SK-N-SH treated with all-trans-retinoic acid at 6 μM for 48 hours (cell line): ENCODE results near the gene ATP10B.

Experiments used
- ATAC-seq: fragments of 200-7000 bp; cut with Tn5 transposase; 3 replicates; pipeline ENCODE4 v1.9.1; 2020; ENCODE audit warnings: mild to moderate bottlenecking, moderate library complexity
- ARNTL ChIP-seq: fragments of 450-650 bp; formaldehyde crosslinking; IDR thresholded peaks from 2 replicates; pipeline ENCODE4 v1.5.0; 2020; ENCODE audit warnings: low read depth, mild to moderate bottlenecking, moderate library complexity, borderline replicate concordance
- BACH2 ChIP-seq: fragments of 250-450 bp; sonication (Bioruptor Pico); IDR thresholded peaks from 2 replicates; pipeline ENCODE4 v1.9.0; 2021; ENCODE audit warnings: mild to moderate bottlenecking, borderline replicate concordance
- CSDC2 ChIP-seq: fragments of 250-450 bp; sonication (Bioruptor Pico); IDR thresholded peaks from 2 replicates; pipeline ENCODE4 v1.5.0; 2020; ENCODE audit warnings: mild to moderate bottlenecking, moderate library complexity
- ESRRG ChIP-seq: fragments of 250-450 bp; sonication (Bioruptor Pico); IDR thresholded peaks from 2 replicates; pipeline ENCODE4 v1.6.1; 2021; ENCODE audit warnings: mild to moderate bottlenecking
- GLIS3 ChIP-seq: fragments of 250-450 bp; sonication (Bioruptor Pico); IDR thresholded peaks from 2 replicates; pipeline ENCODE4 v1.5.0; 2020; ENCODE audit warnings: mild to moderate bottlenecking, moderate library complexity
- ISL1 ChIP-seq: fragments of 250-450 bp; sonication (Bioruptor Pico); IDR thresholded peaks from 2 replicates; pipeline ENCODE4 v2.1.2; 2022; ENCODE audit warnings: mild to moderate bottlenecking, moderate library complexity
- OSR1 ChIP-seq: fragments of 250-450 bp; sonication (Bioruptor Pico); IDR thresholded peaks from 2 replicates; pipeline ENCODE4 v1.8.0; 2022; ENCODE audit warnings: moderate library complexity, mild to moderate bottlenecking, inconsistent platforms
- PPARA ChIP-seq: fragments of 250-450 bp; sonication (Bioruptor Pico); IDR thresholded peaks from 2 replicates; pipeline ENCODE4 v1.5.0; 2020; ENCODE audit warnings: mild to moderate bottlenecking, borderline replicate concordance
- RARB ChIP-seq: fragments of 250-450 bp; sonication (Bioruptor Pico); IDR thresholded peaks from 2 replicates; pipeline ENCODE4 v1.8.0; 2021; ENCODE audit warnings: mild to moderate bottlenecking, moderate library complexity
- SNAI2 ChIP-seq: fragments of 250-450 bp; sonication (Bioruptor Pico); IDR thresholded peaks from 2 replicates; pipeline ENCODE4 v1.5.0; 2020; ENCODE audit warnings: mild to moderate bottlenecking, moderate library complexity
- TCF4 ChIP-seq: fragments of 250-450 bp; sonication (Bioruptor Pico); IDR thresholded peaks from 2 replicates; pipeline ENCODE4 v1.8.0; 2021; ENCODE audit warnings: mild to moderate bottlenecking, moderate library complexity, borderline replicate concordance
- TOX ChIP-seq: fragments of 250-450 bp; sonication (Bioruptor Pico); IDR thresholded peaks from 2 replicates; pipeline ENCODE4 v1.8.0; 2021; ENCODE audit warnings: mild to moderate bottlenecking, moderate library complexity, borderline replicate concordance
- ZC3H10 ChIP-seq: fragments of 250-450 bp; sonication (Bioruptor Pico); IDR thresholded peaks from 2 replicates; pipeline ENCODE4 v1.5.1; 2021; ENCODE audit warnings: mild to moderate bottlenecking, moderate library complexity
- ZFP3 ChIP-seq: fragments of 250-450 bp; sonication (Bioruptor Pico); IDR thresholded peaks from 2 replicates; pipeline ENCODE4 v1.5.0; 2020; ENCODE audit warnings: mild to moderate bottlenecking, moderate library complexity
- ZFP30 ChIP-seq: fragments of 450-650 bp; formaldehyde crosslinking; IDR thresholded peaks from 2 replicates; pipeline ENCODE4 v1.5.0; 2022; ENCODE audit warnings: mild to moderate bottlenecking, moderate library complexity
- ZNF565 ChIP-seq: fragments of 450-650 bp; formaldehyde crosslinking; conservative IDR thresholded peaks from 2 replicates; pipeline ENCODE4 v1.5.0; 2020; ENCODE audit warnings: low read depth, mild to moderate bottlenecking, moderate library complexity
- ZNF70 ChIP-seq: fragments of 450-650 bp; formaldehyde crosslinking; IDR thresholded peaks from 2 replicates; pipeline ENCODE4 v1.5.0; 2020; ENCODE audit warnings: mild to moderate bottlenecking, moderate library complexity
- ZNF8 ChIP-seq: fragments of 450-650 bp; formaldehyde crosslinking; IDR thresholded peaks from 2 replicates; pipeline ENCODE4 v1.5.0; 2020; ENCODE audit warnings: mild to moderate bottlenecking, moderate library complexity
- TF ChIP-seq, protein P1 (sequence below): fragments of 250-450 bp; sonication (Bioruptor Pico); IDR thresholded peaks from 2 replicates; pipeline ENCODE4 v1.8.0; 2021; ENCODE audit warnings: low read depth, mild to moderate bottlenecking, moderate library complexity, borderline replicate concordance
- TF ChIP-seq, protein P2 (sequence below): fragments of 250-450 bp; sonication (Bioruptor Pico); IDR thresholded peaks from 2 replicates; pipeline ENCODE4 v1.5.1; 2021; ENCODE audit warnings: mild to moderate bottlenecking, moderate library complexity
- TF ChIP-seq, protein P3 (sequence below): fragments of 250-450 bp; sonication (Bioruptor Pico); IDR thresholded peaks from 2 replicates; pipeline ENCODE4 v1.5.1; 2020; ENCODE audit warnings: low read depth, mild to moderate bottlenecking, moderate library complexity
- TF ChIP-seq, protein P4 (sequence below): fragments of 250-450 bp; sonication (Bioruptor Pico); IDR thresholded peaks from 2 replicates; pipeline ENCODE4 v1.5.0; 2020; ENCODE audit warnings: mild to moderate bottlenecking, moderate library complexity
- TF ChIP-seq, protein P5 (sequence below): fragments of 250-450 bp; sonication (Bioruptor Pico); IDR thresholded peaks from 2 replicates; pipeline ENCODE4 v1.8.0; 2020; ENCODE audit warnings: mild to moderate bottlenecking, moderate library complexity, borderline replicate concordance

Gene ATP10B

DNA sequence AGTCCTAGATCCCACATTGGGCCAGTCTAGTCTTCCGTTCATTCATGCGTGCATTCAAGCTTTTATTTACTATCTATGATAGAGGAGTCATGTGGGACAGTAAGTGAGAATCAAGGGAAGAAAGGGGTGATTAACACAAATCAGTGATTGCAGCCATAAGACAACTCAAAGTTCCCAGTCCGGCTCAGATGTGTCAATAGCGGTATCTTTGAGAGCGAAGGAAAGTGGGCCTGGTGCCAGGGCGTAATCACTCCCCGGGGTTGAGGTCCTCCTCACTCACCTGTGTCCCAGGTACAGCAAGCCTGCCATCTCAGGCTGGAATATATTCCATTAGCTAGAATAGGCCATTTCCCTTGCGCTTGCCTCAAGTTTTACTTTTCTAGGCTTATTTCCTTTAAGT, 196.3 kb downstream of the ATP10B start:
- ATAC-seq, result no peak
- TF ChIP-seq ZC3H10 (CRISPR knock-in tag) (no peak), ISL1 (CRISPR knock-in tag) (no peak), ZNF70 (no peak), BACH2 (CRISPR knock-in tag) (no peak), PPARA (CRISPR knock-in tag) (no peak)

DNA sequence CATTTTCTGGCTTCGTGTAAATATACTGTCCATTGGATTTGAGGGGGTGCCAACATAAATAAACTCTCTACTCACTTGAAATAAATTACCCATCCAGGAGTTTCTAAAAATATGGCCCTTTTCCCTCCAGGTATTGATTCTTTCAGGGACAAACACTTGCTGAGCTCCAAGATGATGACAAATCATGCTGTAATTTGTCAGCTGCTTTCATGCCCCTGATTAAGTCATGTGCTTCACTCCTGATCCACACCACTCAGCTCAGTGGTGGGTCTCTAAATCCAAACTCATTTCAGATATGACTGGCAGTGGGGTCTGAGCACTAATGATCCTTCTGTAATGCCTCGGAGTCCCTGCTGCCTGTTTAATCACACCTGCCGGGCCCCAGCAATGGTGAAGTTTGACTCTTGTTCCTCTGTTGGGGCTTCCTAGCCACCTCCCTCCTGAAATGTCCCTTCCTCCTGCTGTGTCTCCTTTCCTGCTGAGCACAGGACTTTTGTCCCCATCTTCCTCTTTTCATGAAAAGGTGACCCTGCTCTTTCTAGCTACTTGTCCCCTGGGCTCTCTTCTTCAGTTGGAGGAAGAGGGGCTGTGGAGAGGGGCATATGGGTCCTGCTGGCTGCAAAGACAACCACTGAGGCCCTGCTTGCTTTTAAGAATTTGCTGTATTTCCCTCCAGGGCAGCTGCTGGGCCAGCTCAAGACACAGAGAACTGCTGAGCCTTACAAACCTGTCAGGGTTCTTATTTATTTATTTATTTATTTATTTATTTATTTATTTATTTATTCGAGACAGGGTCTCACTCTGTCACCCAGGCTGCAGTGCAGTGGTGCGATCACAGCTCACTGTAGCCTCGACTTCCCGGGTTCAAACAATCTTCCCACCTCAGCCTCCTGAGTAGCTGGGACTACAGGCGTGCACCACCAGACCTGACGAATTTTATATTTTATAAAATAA, 200.0 kb downstream of the ATP10B start:
- ATAC-seq, result no peak
- TF ChIP-seq GLIS3 (CRISPR knock-in tag) (no peak), RARB (CRISPR knock-in tag) (no peak), TCF4 (CRISPR knock-in tag) (no peak), ESRRG (CRISPR knock-in tag) (no peak)
- TF ChIP-seq, protein P1, sequence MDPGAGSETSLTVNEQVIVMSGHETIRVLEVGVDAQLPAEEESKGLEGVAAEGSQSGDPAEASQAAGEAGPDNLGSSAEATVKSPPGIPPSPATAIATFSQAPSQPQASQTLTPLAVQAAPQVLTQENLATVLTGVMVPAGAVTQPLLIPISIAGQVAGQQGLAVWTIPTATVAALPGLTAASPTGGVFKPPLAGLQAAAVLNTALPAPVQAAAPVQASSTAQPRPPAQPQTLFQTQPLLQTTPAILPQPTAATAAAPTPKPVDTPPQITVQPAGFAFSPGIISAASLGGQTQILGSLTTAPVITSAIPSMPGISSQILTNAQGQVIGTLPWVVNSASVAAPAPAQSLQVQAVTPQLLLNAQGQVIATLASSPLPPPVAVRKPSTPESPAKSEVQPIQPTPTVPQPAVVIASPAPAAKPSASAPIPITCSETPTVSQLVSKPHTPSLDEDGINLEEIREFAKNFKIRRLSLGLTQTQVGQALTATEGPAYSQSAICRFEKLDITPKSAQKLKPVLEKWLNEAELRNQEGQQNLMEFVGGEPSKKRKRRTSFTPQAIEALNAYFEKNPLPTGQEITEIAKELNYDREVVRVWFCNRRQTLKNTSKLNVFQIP (CRISPR knock-in tag), result no peak
- TF ChIP-seq, protein P2, sequence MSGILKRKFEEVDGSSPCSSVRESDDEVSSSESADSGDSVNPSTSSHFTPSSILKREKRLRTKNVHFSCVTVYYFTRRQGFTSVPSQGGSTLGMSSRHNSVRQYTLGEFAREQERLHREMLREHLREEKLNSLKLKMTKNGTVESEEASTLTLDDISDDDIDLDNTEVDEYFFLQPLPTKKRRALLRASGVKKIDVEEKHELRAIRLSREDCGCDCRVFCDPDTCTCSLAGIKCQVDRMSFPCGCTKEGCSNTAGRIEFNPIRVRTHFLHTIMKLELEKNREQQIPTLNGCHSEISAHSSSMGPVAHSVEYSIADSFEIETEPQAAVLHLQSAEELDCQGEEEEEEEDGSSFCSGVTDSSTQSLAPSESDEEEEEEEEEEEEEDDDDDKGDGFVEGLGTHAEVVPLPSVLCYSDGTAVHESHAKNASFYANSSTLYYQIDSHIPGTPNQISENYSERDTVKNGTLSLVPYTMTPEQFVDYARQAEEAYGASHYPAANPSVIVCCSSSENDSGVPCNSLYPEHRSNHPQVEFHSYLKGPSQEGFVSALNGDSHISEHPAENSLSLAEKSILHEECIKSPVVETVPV (CRISPR knock-in tag), result no peak

DNA sequence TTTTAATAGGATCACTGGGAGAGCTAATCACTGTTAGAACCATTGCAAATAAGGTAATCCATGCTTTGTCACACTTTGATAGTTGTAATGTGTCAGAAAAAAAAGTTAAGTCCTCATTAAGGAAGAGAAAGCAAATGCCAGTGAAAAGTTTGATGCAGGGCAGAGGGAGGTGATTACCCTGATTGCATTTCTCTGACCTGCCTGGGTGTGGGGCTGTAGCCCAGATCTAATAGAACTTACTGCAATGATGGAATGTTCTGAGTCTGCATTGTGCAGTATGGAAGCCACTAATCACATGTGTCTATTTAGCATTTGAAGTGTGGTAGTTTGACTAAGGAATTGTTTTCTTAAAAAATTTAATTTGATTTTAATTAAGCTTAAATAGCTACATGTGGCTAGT, 202.7 kb downstream of the ATP10B start:
- TF ChIP-seq, protein P1 (CRISPR knock-in tag), result no peak
- TF ChIP-seq ARNTL (CRISPR knock-in tag) (no peak), TCF4 (CRISPR knock-in tag) (no peak), OSR1 (CRISPR knock-in tag) (no peak), ZC3H10 (CRISPR knock-in tag) (no peak), ZNF8 (no peak), ISL1 (CRISPR knock-in tag) (no peak), TOX (no peak), ZFP30 (CRISPR knock-in tag) (no peak), SNAI2 (CRISPR knock-in tag) (no peak), CSDC2 (no peak), ZFP3 (CRISPR knock-in tag) (no peak), RARB (CRISPR knock-in tag) (no peak), ZNF70 (no peak), GLIS3 (CRISPR knock-in tag) (no peak), ZNF565 (CRISPR knock-in tag) (no peak)
- TF ChIP-seq, protein P2 (CRISPR knock-in tag), result no peak
- TF ChIP-seq, protein P3, sequence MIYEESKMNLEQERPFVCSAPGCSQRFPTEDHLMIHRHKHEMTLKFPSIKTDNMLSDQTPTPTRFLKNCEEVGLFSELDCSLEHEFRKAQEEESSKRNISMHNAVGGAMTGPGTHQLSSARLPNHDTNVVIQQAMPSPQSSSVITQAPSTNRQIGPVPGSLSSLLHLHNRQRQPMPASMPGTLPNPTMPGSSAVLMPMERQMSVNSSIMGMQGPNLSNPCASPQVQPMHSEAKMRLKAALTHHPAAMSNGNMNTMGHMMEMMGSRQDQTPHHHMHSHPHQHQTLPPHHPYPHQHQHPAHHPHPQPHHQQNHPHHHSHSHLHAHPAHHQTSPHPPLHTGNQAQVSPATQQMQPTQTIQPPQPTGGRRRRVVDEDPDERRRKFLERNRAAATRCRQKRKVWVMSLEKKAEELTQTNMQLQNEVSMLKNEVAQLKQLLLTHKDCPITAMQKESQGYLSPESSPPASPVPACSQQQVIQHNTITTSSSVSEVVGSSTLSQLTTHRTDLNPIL (CRISPR knock-in tag), result no peak
- TF ChIP-seq, protein P4, sequence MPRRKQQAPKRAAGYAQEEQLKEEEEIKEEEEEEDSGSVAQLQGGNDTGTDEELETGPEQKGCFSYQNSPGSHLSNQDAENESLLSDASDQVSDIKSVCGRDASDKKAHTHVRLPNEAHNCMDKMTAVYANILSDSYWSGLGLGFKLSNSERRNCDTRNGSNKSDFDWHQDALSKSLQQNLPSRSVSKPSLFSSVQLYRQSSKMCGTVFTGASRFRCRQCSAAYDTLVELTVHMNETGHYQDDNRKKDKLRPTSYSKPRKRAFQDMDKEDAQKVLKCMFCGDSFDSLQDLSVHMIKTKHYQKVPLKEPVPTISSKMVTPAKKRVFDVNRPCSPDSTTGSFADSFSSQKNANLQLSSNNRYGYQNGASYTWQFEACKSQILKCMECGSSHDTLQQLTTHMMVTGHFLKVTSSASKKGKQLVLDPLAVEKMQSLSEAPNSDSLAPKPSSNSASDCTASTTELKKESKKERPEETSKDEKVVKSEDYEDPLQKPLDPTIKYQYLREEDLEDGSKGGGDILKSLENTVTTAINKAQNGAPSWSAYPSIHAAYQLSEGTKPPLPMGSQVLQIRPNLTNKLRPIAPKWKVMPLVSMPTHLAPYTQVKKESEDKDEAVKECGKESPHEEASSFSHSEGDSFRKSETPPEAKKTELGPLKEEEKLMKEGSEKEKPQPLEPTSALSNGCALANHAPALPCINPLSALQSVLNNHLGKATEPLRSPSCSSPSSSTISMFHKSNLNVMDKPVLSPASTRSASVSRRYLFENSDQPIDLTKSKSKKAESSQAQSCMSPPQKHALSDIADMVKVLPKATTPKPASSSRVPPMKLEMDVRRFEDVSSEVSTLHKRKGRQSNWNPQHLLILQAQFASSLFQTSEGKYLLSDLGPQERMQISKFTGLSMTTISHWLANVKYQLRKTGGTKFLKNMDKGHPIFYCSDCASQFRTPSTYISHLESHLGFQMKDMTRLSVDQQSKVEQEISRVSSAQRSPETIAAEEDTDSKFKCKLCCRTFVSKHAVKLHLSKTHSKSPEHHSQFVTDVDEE, result no peak
- TF ChIP-seq, protein P5, sequence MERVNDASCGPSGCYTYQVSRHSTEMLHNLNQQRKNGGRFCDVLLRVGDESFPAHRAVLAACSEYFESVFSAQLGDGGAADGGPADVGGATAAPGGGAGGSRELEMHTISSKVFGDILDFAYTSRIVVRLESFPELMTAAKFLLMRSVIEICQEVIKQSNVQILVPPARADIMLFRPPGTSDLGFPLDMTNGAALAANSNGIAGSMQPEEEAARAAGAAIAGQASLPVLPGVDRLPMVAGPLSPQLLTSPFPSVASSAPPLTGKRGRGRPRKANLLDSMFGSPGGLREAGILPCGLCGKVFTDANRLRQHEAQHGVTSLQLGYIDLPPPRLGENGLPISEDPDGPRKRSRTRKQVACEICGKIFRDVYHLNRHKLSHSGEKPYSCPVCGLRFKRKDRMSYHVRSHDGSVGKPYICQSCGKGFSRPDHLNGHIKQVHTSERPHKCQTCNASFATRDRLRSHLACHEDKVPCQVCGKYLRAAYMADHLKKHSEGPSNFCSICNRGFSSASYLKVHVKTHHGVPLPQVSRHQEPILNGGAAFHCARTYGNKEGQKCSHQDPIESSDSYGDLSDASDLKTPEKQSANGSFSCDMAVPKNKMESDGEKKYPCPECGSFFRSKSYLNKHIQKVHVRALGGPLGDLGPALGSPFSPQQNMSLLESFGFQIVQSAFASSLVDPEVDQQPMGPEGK (CRISPR knock-in tag), result no peak
- peak; percentile 74 for ATAC-seq
